Esophagus muscularis mucosa (tissue), 3 donors: ENCODE data around the gene DIP2C.

Experiments
- CTCF ChIP-seq, 3 experiments: fragments of 200-600 bp in 2 of 3; fragments of 450-650 bp in 1 of 3; sonication (generic) in 2 of 3; IDR thresholded peaks; one replicate each; pipeline ENCODE4 v1.5.1; 2017 to 2019; ENCODE audit warnings: antibody characterized with exemption in 3 of 3, mild to moderate bottlenecking in 2 of 3, moderate library complexity in 1 of 3
- POLR2A ChIP-seq: fragments of 450-650 bp; IDR thresholded peaks from one replicate; pipeline ENCODE4 v1.6.1; 2017; ENCODE audit warnings: antibody characterized with exemption, moderate library complexity, mild to moderate bottlenecking, low read depth

- TF ChIP-seq POLR2A: no peak
- no peak for TF ChIP-seq CTCF (IDR thresholded peaks at IDR 0.05)
These were observed 310.4 kb downstream of the DIP2C start for GRCh38 chr10:378930-379704.
